ENCODE data around the gene ICA1.
A peak's percentile ranks its signal among the peaks of the same experiment; 100 is the strongest.

The ICA1 gene

GRCh38 chr7:8295638-8296361 is 33.8 kb upstream of the ICA1 start:
- Histone ChIP-seq H3K36me3 (replicated peaks; ENCODE audit: insufficient read depth, low read length) (no peaks in the 10 kb centered on the region), H4K20me1 (ENCODE audit: insufficient read depth, low read length) (no peaks in the 10 kb centered on the region), H3F3A (ENCODE audit: insufficient read depth, low read length) (no peaks in the 10 kb centered on the region), H3K9me2 (replicated peaks; ENCODE audit: insufficient read depth, low read length) (no peaks in the 10 kb centered on the region), H3K9me3 (replicated peaks; ENCODE audit: insufficient read depth, low read length) (no peaks in the 10 kb centered on the region), H3K27me3 (replicated peaks; ENCODE audit: insufficient read depth, low read length) (no peaks in the 10 kb centered on the region), H3K27ac (ENCODE audit: low read length) (no peak overlapping the region), H3K4me3 (ENCODE audit: low read length) (no peak overlapping the region), H3K9ac (ENCODE audit: low read length) (no peak overlapping the region), H3K4me1 (ENCODE audit: low read length) (no peaks in the 10 kb centered on the region), H3K79me2 (ENCODE audit: low read length) (no peaks in the 10 kb centered on the region), H3K4me2 (ENCODE audit: low read depth, low read length) (no peak overlapping the region), H2AFZ (ENCODE audit: low read length) (peak overlapping the region; percentile 45; the same call in 1 of the 2 replicates)
- no peak for TF ChIP-seq EZH2 (optimal IDR thresholded peaks at IDR 0.05; ENCODE audit: low read depth, low read length)
- peak; percentile 81 for TF ChIP-seq CTCF (IDR thresholded peaks at IDR 0.05; ENCODE audit: low read length)
- no peak for TF ChIP-seq EZH2phosphoT487 (IDR thresholded peaks at IDR 0.05; ENCODE audit: low read length)
- DNase-seq = peak; percentile 83

GRCh38 chr7:8291397-8292141 is 29.6 kb upstream of the ICA1 start:
- Histone ChIP-seq H3K79me2 (ENCODE audit: low read length) (no peaks in the 10 kb centered on the region), H3K9me2 (replicated peaks; ENCODE audit: insufficient read depth, low read length) (no peaks in the 10 kb centered on the region), H3K4me1 (ENCODE audit: low read length) (no peaks in the 10 kb centered on the region), H3K27me3 (replicated peaks; ENCODE audit: insufficient read depth, low read length) (no peaks in the 10 kb centered on the region), H3K27ac (ENCODE audit: low read length) (no peak overlapping the region), H3K36me3 (replicated peaks; ENCODE audit: insufficient read depth, low read length) (no peaks in the 10 kb centered on the region), H3K9ac (ENCODE audit: low read length) (no peak overlapping the region), H3F3A (ENCODE audit: insufficient read depth, low read length) (no peaks in the 10 kb centered on the region), H3K4me2 (ENCODE audit: low read depth, low read length) (no peak overlapping the region), H3K4me3 (ENCODE audit: low read length) (no peak overlapping the region), H4K20me1 (ENCODE audit: insufficient read depth, low read length) (no peaks in the 10 kb centered on the region), H2AFZ (ENCODE audit: low read length) (no peak overlapping the region), H3K9me3 (replicated peaks; ENCODE audit: insufficient read depth, low read length) (no peaks in the 10 kb centered on the region)
- no peak for TF ChIP-seq EZH2 (optimal IDR thresholded peaks at IDR 0.05; ENCODE audit: low read depth, low read length)
- TF ChIP-seq EZH2phosphoT487 (IDR thresholded peaks at IDR 0.05; ENCODE audit: low read length) = no peak
- TF ChIP-seq CTCF (IDR thresholded peaks at IDR 0.05; ENCODE audit: low read length) = no peak
- DNase-seq = no peak

GRCh38 chr7:8290645-8291308 is 28.8 kb upstream of the ICA1 start:
- Histone ChIP-seq H3K9me2 (replicated peaks; ENCODE audit: insufficient read depth, low read length) (no peaks in the 10 kb centered on the region), H3K4me3 (ENCODE audit: low read length) (no peak overlapping the region), H3K4me2 (ENCODE audit: low read depth, low read length) (no peak overlapping the region), H3K36me3 (replicated peaks; ENCODE audit: insufficient read depth, low read length) (no peaks in the 10 kb centered on the region), H3K79me2 (ENCODE audit: low read length) (no peaks in the 10 kb centered on the region), H3K27me3 (replicated peaks; ENCODE audit: insufficient read depth, low read length) (no peaks in the 10 kb centered on the region), H3K27ac (ENCODE audit: low read length) (no peak overlapping the region), H2AFZ (ENCODE audit: low read length) (no peak overlapping the region), H3K4me1 (ENCODE audit: low read length) (no peaks in the 10 kb centered on the region), H4K20me1 (ENCODE audit: insufficient read depth, low read length) (no peaks in the 10 kb centered on the region), H3F3A (ENCODE audit: insufficient read depth, low read length) (no peaks in the 10 kb centered on the region), H3K9ac (ENCODE audit: low read length) (no peak overlapping the region), H3K9me3 (replicated peaks; ENCODE audit: insufficient read depth, low read length) (no peaks in the 10 kb centered on the region)
- DNase-seq = no peak
- TF ChIP-seq EZH2 (optimal IDR thresholded peaks at IDR 0.05; ENCODE audit: low read depth, low read length) (no peak), CTCF (IDR thresholded peaks at IDR 0.05; ENCODE audit: low read length) (no peak), EZH2phosphoT487 (IDR thresholded peaks at IDR 0.05; ENCODE audit: low read length) (no peak)
